Retinal pigment epithelial cell (primary cell): Measurements from ENCODE around the gene DTHD1.

Source experiments
- DNase-seq: peaks from one replicate; pipeline ENCODE4 v3.0.0-alpha.2; 2010; ENCODE audit warnings: low read depth
- H3K4me3 ChIP-seq: 2 replicates; pipeline ENCODE4 v1.5.1; 2011; ENCODE audit warnings: mild to moderate bottlenecking, low read length, control low read depth, moderate library complexity
- TF ChIP-seq, protein P1 (sequence below): conservative IDR thresholded peaks from 2 replicates; pipeline ENCODE4 v1.5.1; 2011; ENCODE audit warnings: low read depth, low read length, control low read depth, inconsistent platforms

The DTHD1 gene

DNA sequence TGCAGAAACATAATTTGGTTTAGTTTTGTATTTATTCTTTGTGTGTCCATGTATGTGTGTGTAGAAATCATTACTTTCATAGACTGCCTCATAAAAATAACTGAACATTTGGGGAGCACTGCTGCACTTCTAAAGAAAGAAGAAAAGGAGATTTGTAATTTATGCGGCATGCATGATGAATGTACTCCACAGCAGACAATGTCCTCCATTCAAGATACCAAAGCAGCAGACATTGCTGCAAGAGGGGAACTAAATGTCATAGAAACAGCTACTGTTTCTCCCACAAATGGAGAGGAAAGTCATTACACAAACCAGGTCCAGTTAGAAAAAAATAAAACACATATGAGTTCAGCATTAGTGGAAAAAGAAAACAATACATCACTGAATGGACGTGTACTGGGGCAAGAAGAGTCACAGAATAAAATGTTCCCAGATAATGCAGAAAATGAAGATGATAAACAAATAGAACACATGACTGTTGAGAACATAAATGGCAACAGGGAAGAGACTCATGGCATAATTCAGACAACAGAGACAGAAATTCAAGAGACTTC is 2.6 kb downstream of the DTHD1 start:
- H3K4me3 ChIP-seq, result no peak overlapping the region
- TF ChIP-seq, protein P1, sequence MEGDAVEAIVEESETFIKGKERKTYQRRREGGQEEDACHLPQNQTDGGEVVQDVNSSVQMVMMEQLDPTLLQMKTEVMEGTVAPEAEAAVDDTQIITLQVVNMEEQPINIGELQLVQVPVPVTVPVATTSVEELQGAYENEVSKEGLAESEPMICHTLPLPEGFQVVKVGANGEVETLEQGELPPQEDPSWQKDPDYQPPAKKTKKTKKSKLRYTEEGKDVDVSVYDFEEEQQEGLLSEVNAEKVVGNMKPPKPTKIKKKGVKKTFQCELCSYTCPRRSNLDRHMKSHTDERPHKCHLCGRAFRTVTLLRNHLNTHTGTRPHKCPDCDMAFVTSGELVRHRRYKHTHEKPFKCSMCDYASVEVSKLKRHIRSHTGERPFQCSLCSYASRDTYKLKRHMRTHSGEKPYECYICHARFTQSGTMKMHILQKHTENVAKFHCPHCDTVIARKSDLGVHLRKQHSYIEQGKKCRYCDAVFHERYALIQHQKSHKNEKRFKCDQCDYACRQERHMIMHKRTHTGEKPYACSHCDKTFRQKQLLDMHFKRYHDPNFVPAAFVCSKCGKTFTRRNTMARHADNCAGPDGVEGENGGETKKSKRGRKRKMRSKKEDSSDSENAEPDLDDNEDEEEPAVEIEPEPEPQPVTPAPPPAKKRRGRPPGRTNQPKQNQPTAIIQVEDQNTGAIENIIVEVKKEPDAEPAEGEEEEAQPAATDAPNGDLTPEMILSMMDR, result no peak
- no peak for DNase-seq

GRCh38 chr4:36285784-36286480 is 4.5 kb downstream of the DTHD1 start:
- H3K4me3 ChIP-seq, result no peak overlapping the region
- no peak for DNase-seq

DNA sequence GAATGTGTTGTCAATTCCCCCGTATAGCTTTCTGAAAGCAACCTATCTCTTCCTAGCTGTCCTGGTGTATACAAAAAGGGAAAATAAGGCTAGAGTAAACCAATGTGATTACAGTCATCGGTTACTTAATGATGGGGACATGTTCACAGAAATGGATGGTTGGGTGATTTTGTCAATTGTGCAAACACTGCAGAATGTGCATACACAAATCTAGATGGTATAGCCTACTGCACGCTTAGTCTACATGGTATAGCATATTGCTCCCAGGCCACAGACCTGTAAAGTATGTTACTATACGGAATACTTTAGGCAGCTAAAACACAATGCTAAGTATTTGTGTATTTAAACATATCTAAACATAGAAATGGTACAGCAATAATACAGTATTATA is 5.1 kb downstream of the DTHD1 start:
- TF ChIP-seq, protein P1, result no peak
- DNase-seq, result no peak
- no peak overlapping the region for H3K4me3 ChIP-seq

More at GRCh38 chr4:36285784-36286480, 4.5 kb downstream of the DTHD1 start:
- TF ChIP-seq, protein P1, result no peak

- no peak for DNase-seq
- TF ChIP-seq, protein P1, result no peak
- no peak overlapping the region for H3K4me3 ChIP-seq
Observed at GRCh38 chr4:36288731-36289426, 7.5 kb downstream of the DTHD1 start.

DNA sequence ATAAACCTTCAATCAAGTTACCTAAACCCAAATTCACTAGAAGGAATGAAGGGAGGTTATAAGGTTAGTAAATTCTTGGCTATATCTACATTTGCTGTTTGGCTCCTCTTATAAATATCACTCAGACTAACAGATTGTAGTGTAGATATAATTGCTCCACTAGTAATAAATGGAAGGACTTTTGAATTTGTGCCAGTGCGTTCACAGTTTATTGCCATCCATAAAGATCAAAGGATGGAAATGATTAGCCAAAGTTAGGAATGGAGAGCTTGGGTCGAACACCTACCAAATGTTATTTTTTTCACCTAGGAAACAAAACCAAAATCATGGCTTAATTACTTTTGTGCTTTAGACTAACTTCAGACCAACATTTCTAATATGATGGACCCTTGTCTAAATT is 9.2 kb downstream of the DTHD1 start:
- H3K4me3 ChIP-seq, result no peak overlapping the region
- no peak for DNase-seq
- TF ChIP-seq, protein P1, result no peak

GRCh38 chr4:36292556-36293188 is 11.3 kb downstream of the DTHD1 start:
- no peak overlapping the region for H3K4me3 ChIP-seq
- no peak for DNase-seq
- TF ChIP-seq, protein P1, result no peak
